ENCODE results near the gene TOM1L1. TPM values are rescaled to one million over a fixed set of nuclear protein-coding genes. Genes with fewer than 3 reads are reported as not detected.
A peak's percentile ranks its signal among the peaks of the same experiment; 100 is the strongest.

The TOM1L1 gene
- total RNA-seq, 1 donor from 2014 or later, result 9.0 TPM

- Histone ChIP-seq H3K9me3 (replicated peaks) (no peaks in the 10 kb centered on the region), H3K4me3 (no peak overlapping the region), H3K36me3 (no peaks in the 10 kb centered on the region), H3K27ac (replicated peaks) (no peak overlapping the region), H3K27me3 (ENCODE audit: low read depth) (peaks cover 4% of the 10 kb centered on the region), H3K4me1 (peaks cover 23% of the 10 kb centered on the region)
- DNase-seq, result peak; percentile 48
- no peak for TF ChIP-seq CTCF (IDR thresholded peaks at IDR 0.05; ENCODE audit: borderline replicate concordance)
- intact Hi-C loops (cut with micrococcal nuclease), result no loop called here
These were observed 2.7 kb downstream of the TOM1L1 start for GRCh38 chr17:54903375-54903774.

GRCh38 chr17:54906683-54907082 lies 6.0 kb downstream of the TOM1L1 start:
- no peak for DNase-seq
- TF ChIP-seq CTCF (IDR thresholded peaks at IDR 0.05; ENCODE audit: borderline replicate concordance), result no peak
- no peaks in the 10 kb centered on the region for H3K36me3 ChIP-seq
- H3K4me3 ChIP-seq, result no peak overlapping the region
- H3K27ac ChIP-seq (replicated peaks), result no peak overlapping the region
- H3K4me1 ChIP-seq, result peaks cover 2% of the 10 kb centered on the region
- intact Hi-C loops (cut with micrococcal nuclease), result no loop called here
- H3K27me3 ChIP-seq (ENCODE audit: low read depth), result no peaks in the 10 kb centered on the region
- H3K9me3 ChIP-seq (replicated peaks), result no peaks in the 10 kb centered on the region

- H3K4me1 ChIP-seq, result no peaks in the 10 kb centered on the region
- H3K36me3 ChIP-seq, result no peaks in the 10 kb centered on the region
- no peak for TF ChIP-seq CTCF (IDR thresholded peaks at IDR 0.05; ENCODE audit: borderline replicate concordance)
- no peak overlapping the region for H3K27ac ChIP-seq (replicated peaks)
- H3K4me3 ChIP-seq, result no peak overlapping the region
- no peaks in the 10 kb centered on the region for H3K9me3 ChIP-seq (replicated peaks)
- no peaks in the 10 kb centered on the region for H3K27me3 ChIP-seq (ENCODE audit: low read depth)
- intact Hi-C loops (cut with micrococcal nuclease), result no loop called here
- no peak for DNase-seq
These were observed 6.7 kb downstream of the TOM1L1 start for GRCh38 chr17:54907376-54907775.

- H3K27me3 ChIP-seq (ENCODE audit: low read depth), result no peaks in the 10 kb centered on the region
- intact Hi-C loops (cut with micrococcal nuclease), result no loop called here
- H3K4me1 ChIP-seq, result no peaks in the 10 kb centered on the region
- no peak overlapping the region for H3K27ac ChIP-seq (replicated peaks)
- no peak for TF ChIP-seq CTCF (IDR thresholded peaks at IDR 0.05; ENCODE audit: borderline replicate concordance)
- no peaks in the 10 kb centered on the region for H3K9me3 ChIP-seq (replicated peaks)
- DNase-seq, result no peak
- peaks cover 12% of the 10 kb centered on the region for H3K36me3 ChIP-seq
- H3K4me3 ChIP-seq, result no peak overlapping the region
These were observed 9.1 kb downstream of the TOM1L1 start for GRCh38 chr17:54909766-54910165.

GRCh38 chr17:54916721-54917120 lies 16.1 kb downstream of the TOM1L1 start:
- no peak for DNase-seq
- intact Hi-C loops (cut with micrococcal nuclease), result no loop called here
- H3K4me1 ChIP-seq, result no peaks in the 10 kb centered on the region
- peaks cover 16% of the 10 kb centered on the region for H3K9me3 ChIP-seq (replicated peaks)
- no peak overlapping the region for H3K4me3 ChIP-seq
- no peaks in the 10 kb centered on the region for H3K27me3 ChIP-seq (ENCODE audit: low read depth)
- H3K27ac ChIP-seq (replicated peaks), result no peak overlapping the region
- peaks cover 47% of the 10 kb centered on the region for H3K36me3 ChIP-seq
- no peak for TF ChIP-seq CTCF (IDR thresholded peaks at IDR 0.05; ENCODE audit: borderline replicate concordance)

- no peak for TF ChIP-seq CTCF (IDR thresholded peaks at IDR 0.05; ENCODE audit: borderline replicate concordance)
- Histone ChIP-seq H3K27ac (replicated peaks) (no peak overlapping the region), H3K4me1 (no peaks in the 10 kb centered on the region), H3K4me3 (no peak overlapping the region), H3K9me3 (replicated peaks) (peaks cover 16% of the 10 kb centered on the region), H3K27me3 (ENCODE audit: low read depth) (no peaks in the 10 kb centered on the region), H3K36me3 (peaks cover 38% of the 10 kb centered on the region)
- DNase-seq, result no peak
- intact Hi-C loops (cut with micrococcal nuclease), result no loop called here
These were observed 18.8 kb downstream of the TOM1L1 start for GRCh38 chr17:54919425-54919824.
